ENCODE measurements around the gene EPOP.
"Not testable (repeated sequence)": the region's sequence is repeated elsewhere in the genome, so short reads cannot be mapped to it uniquely, and the experiment has no call there.

Gene EPOP

DNA sequence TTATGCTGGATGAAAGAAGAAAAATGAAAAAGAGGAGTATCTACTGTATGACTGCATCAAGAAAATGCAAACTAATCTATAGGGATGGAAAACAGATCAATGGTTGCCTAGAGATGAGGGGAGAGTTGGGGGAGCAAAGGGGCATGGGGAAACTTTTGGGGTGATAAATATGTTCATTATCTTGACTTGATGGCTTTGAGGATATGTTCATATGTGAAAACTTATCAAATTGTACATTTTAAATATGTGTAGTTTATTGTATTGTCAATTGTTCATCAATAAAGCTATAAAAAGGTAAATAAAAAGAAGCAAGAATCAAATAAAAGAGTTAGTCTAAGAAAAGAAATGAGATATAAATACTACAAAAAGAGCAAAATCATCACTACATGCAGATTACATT lies 49.3 kb downstream of the EPOP start:
- no peak for DNase-seq
- Histone ChIP-seq H3F3A (ENCODE audit: insufficient read depth, low read length) (no peaks in the 10 kb centered on the region), H3K4me1 (ENCODE audit: low read length) (no peaks in the 10 kb centered on the region), H3K36me3 (replicated peaks; ENCODE audit: insufficient read depth, low read length) (no peaks in the 10 kb centered on the region), H4K20me1 (ENCODE audit: insufficient read depth, low read length) (no peaks in the 10 kb centered on the region), H3K4me3 (ENCODE audit: low read length) (no peak overlapping the region), H3K9me3 (replicated peaks; ENCODE audit: insufficient read depth, low read length) (no peaks in the 10 kb centered on the region), H3K9ac (ENCODE audit: low read length) (no peak overlapping the region), H3K27me3 (replicated peaks; ENCODE audit: insufficient read depth, low read length) (no peaks in the 10 kb centered on the region; the same call in 1 of the 2 replicates), H3K79me2 (ENCODE audit: low read length) (no peaks in the 10 kb centered on the region), H3K9me2 (replicated peaks; ENCODE audit: insufficient read depth, low read length) (no peaks in the 10 kb centered on the region), H2AFZ (ENCODE audit: low read length) (no peak overlapping the region), H3K4me2 (ENCODE audit: low read depth, low read length) (no peak overlapping the region), H3K27ac (ENCODE audit: low read length) (no peak overlapping the region)
- TF ChIP-seq EZH2phosphoT487 (IDR thresholded peaks at IDR 0.05; ENCODE audit: low read length): no peak
- TF ChIP-seq, protein P1, sequence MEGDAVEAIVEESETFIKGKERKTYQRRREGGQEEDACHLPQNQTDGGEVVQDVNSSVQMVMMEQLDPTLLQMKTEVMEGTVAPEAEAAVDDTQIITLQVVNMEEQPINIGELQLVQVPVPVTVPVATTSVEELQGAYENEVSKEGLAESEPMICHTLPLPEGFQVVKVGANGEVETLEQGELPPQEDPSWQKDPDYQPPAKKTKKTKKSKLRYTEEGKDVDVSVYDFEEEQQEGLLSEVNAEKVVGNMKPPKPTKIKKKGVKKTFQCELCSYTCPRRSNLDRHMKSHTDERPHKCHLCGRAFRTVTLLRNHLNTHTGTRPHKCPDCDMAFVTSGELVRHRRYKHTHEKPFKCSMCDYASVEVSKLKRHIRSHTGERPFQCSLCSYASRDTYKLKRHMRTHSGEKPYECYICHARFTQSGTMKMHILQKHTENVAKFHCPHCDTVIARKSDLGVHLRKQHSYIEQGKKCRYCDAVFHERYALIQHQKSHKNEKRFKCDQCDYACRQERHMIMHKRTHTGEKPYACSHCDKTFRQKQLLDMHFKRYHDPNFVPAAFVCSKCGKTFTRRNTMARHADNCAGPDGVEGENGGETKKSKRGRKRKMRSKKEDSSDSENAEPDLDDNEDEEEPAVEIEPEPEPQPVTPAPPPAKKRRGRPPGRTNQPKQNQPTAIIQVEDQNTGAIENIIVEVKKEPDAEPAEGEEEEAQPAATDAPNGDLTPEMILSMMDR (IDR thresholded peaks at IDR 0.05; ENCODE audit: low read length): no peak
- TF ChIP-seq EZH2 (optimal IDR thresholded peaks at IDR 0.05; ENCODE audit: low read depth, low read length): no peak

DNA sequence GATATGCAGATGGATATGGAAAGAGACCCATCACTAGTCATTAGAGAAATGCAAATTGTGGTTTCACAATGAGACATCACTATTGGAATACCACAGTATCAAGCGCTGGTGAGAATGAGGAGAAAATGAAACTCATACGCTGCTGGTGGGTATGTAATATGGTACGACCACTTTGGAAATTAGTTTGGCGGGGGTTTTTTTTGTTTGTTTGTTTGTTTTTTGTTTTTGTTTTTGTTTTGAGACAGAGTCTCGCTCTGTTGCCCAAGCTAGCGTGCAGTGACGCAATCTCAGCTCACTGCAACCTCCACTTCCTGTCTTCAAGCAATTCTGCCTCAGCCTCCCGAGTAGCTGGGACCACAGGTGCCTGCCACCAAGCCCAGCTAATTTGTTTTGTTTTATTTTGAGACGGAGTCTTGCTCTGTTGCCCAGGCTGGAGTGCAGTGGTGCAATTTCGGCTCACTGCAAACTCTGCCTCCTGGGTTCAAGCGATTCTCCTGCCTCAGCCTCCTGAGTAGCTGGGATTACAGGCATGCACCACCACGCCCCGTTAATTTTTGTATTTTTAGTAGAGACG lies 49.9 kb downstream of the EPOP start:
- peak; percentile 26 for DNase-seq

More for the DNA sequence above, 49.9 kb downstream of the EPOP start:
- Histone ChIP-seq H3K4me3 (ENCODE audit: low read length) (peak overlapping the region; percentile 33), H3K4me2 (ENCODE audit: low read depth, low read length) (peak overlapping the region; percentile 39), H2AFZ (ENCODE audit: low read length) (peak overlapping the region; percentile 21; the same call in 1 of the 2 replicates)
- H3K4me1 ChIP-seq (ENCODE audit: low read length); H4K20me1 ChIP-seq (ENCODE audit: insufficient read depth, low read length); H3K9me2 ChIP-seq (replicated peaks; ENCODE audit: insufficient read depth, low read length); H3K9me3 ChIP-seq (replicated peaks; ENCODE audit: insufficient read depth, low read length); H3F3A ChIP-seq (ENCODE audit: insufficient read depth, low read length); H3K27me3 ChIP-seq (replicated peaks; ENCODE audit: insufficient read depth, low read length); H3K27ac ChIP-seq (ENCODE audit: low read length); H3K79me2 ChIP-seq (ENCODE audit: low read length); H3K9ac ChIP-seq (ENCODE audit: low read length); H3K36me3 ChIP-seq (replicated peaks; ENCODE audit: insufficient read depth, low read length): not testable (repeated sequence)
